GM23248 (cell line): ENCODE measurements around the gene GNL3.

Experiments used
- EZH2 ChIP-seq: fragments of 200-600 bp; sonication (generic); IDR thresholded peaks from 2 replicates; pipeline ENCODE4 v1.6.1; 2018; ENCODE audit warnings: antibody characterized with exemption, mild to moderate bottlenecking; ENCODE audit not compliant: insufficient read depth, poor library complexity, severe bottlenecking
- EZH2phosphoT487 ChIP-seq: fragments of 200-600 bp; sonication (generic); IDR thresholded peaks from 2 replicates; pipeline ENCODE4 v1.6.1; 2018; ENCODE audit warnings: antibody characterized with exemption, moderate library complexity, mild to moderate bottlenecking, low read depth; ENCODE audit not compliant: insufficient read depth

DNA sequence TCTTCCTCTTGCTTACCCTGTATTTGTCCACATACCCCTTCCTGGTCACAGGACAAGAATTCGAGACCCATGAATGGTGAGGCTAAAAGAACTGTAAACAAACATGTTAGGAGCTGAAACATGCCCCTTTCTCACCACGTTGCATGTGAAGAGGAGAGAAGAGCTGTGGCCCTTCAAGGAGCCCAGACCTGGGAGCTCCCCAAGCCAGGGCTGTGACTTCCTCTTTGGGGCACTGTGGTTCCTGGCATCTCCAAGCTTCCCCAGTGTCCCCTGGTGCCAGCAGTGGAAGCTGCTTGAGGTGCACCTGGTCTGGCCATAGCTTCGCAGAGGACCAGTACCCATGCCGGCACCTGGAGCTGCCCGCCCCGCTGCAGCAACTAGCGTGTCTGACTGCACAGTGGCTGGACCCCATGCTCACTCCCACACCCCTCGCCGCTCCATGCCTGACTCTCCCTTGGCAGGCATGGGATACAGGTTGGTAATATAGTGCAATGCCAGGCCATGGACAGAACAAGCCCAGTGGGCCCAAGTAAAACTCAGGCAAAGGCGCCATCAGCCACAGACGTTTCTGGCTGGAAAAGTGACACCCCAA lies 30.0 kb downstream of the GNL3 start:
- TF ChIP-seq EZH2 (no peak), EZH2phosphoT487 (no peak)
